Fibroblast of gingiva (primary cell): ENCODE data around the gene BCO2.

Source experiments
- DNase-seq: peaks from one replicate; pipeline ENCODE4 v3.0.0-alpha.2; 2011; ENCODE audit warnings: low read depth

Gene BCO2

GRCh38 chr11:112249871-112250610, 74.7 kb downstream of the BCO2 start:
- DNase-seq, result peak; percentile 20

GRCh38 chr11:112253605-112254242, 78.4 kb downstream of the BCO2 start:
- no peak for DNase-seq

- peak; percentile 84 for DNase-seq
These were observed 79.9 kb downstream of the BCO2 start for GRCh38 chr11:112255067-112255720.

DNA sequence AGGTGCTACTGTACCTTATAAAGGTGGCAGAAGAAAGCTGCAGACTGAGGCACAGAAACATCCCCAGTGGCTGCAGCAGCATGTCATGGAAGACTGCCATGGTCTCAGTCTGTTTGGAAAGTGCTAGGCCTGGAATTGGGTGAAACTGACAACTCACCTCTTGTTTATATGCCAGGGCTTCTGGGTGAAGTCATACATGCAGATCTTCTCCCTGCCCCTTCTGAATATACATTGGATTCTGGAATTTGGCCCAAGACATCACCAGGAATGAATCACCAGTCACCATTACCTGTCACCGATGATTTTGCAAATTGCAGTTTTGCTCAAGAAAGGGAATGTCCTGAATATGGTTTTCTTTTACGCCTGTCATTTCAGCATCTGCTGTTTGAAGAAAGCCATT, 85.2 kb downstream of the BCO2 start, which contains the start of gene PLET1:
PLET1 (minus strand) TSS at position 371 of the 400 bp plus-strand sequence; CDS start at position 100, 271 bp downstream.
- DNase-seq, result no peak

GRCh38 chr11:112265659-112266409, 90.5 kb downstream of the BCO2 start:
- DNase-seq, result no peak

GRCh38 chr11:112266410-112266778, 91.1 kb downstream of the BCO2 start:
- no peak for DNase-seq

- no peak for DNase-seq
These were observed 91.9 kb downstream of the BCO2 start for GRCh38 chr11:112267188-112267591.

DNA sequence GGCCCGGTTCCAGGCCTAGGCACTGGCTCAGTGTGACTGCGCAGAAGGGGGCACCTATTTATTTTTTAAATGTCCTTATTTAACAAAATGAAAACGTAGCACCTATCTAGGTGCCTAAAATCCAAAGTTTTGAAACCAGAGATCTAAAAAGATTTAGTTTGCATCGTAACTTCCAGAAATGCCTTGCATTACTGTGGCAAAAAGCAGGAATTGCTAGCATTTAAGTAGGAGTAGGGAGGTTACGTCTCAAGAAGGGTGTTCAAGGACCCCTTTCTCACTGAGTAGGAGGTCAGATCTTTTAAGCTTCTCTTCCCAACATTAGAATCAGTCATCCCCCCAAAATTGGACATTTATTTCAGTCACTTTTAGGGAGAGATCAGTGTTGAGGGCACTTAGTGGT, 93.1 kb downstream of the BCO2 start:
- DNase-seq, result no peak
